K562 (cell line): ENCODE measurements around the gene PAFAH1B2. TPM values are rescaled to one million over a fixed set of nuclear protein-coding genes. Genes with fewer than 3 reads are reported as not detected.

Experiments
- HEY1 ChIP-seq: fragments of 250-450 bp; sonication (Bioruptor Pico); IDR thresholded peaks from 2 replicates; pipeline ENCODE4 v1.5.0; 2020; ENCODE audit warnings: mild to moderate bottlenecking, moderate library complexity, borderline replicate concordance
- PHTF2 ChIP-seq: fragments of 250-450 bp; sonication (Bioruptor Pico); IDR thresholded peaks from 2 replicates; pipeline ENCODE4 v1.5.0; 2021; ENCODE audit warnings: mild to moderate bottlenecking
- SMARCA5 ChIP-seq: fragments of 450-650 bp; IDR thresholded peaks from 2 replicates; pipeline ENCODE4 v1.6.1; 2016
- SRSF9 ChIP-seq: fragments of 200-400 bp; formaldehyde crosslinking; IDR thresholded peaks from 2 replicates; pipeline ENCODE4 v1.6.1; 2017; ENCODE audit warnings: low read depth, low read length, borderline replicate concordance
- TCFL5 ChIP-seq: fragments of 250-450 bp; sonication (Bioruptor Pico); conservative IDR thresholded peaks from 2 replicates; pipeline ENCODE4 v1.6.1; 2021; ENCODE audit warnings: mild to moderate bottlenecking, moderate library complexity, matching md5 sums
- ZNF77 ChIP-seq: fragments of 250-450 bp; sonication (Bioruptor Pico); IDR thresholded peaks from 2 replicates; pipeline ENCODE4 v1.5.0; 2020
- polyA plus RNA-seq, 8 experiments: library from polyadenylated mRNA; depleted of rRNA in 4 of 8; stranded (reverse) in 5 of 8; unstranded in 3 of 8; fragments of >200 nt; fragmentation: Nextera tagmentation in 2 of 8; fragmentation: Illumina TruSeq in 1 of 8; extraction: Ambion mirVana in 2 of 8; extraction: Trizol in 1 of 8; gene quantifications; 2 replicates each; pipeline versions ENCODE4 v1.2.1 to v1.2.3, GENCODE V29; 2011 to 2014; ENCODE audit warnings: inconsistent platforms in 1 of 8, missing spikeins in 1 of 8
- total RNA-seq, 7 experiments: library from RNA; depleted of rRNA in 6 of 7; stranded (reverse); fragments of >200 nt in 6 of 7; fragmentation: Illumina TruSeq in 2 of 7; extraction: Trizol in 2 of 7; gene quantifications; 2 replicates each; pipeline versions ENCODE4 v1.2.1 to v1.2.3, GENCODE V29; 2011 to 2021; ENCODE audit warnings: low replicate concordance in 1 of 7
- TF ChIP-seq, protein P1 (sequence below), 2 experiments: fragments of 150-350 bp in 1 of 2; IDR thresholded peaks; 2 replicates each; pipeline ENCODE4 v1.6.1; 2012 to 2016; ENCODE audit warnings: low read depth in 2 of 2, low read length in 2 of 2, mild to moderate bottlenecking in 1 of 2, moderate library complexity in 1 of 2
- TF ChIP-seq, protein P2 (sequence below): fragments of 250-450 bp; sonication (Bioruptor Pico); IDR thresholded peaks from 2 replicates; pipeline ENCODE4 v1.5.0; 2021; ENCODE audit warnings: mild to moderate bottlenecking, moderate library complexity

Gene PAFAH1B2
- total and polyA plus RNA-seq, 9 of the 15 experiments (the other 6 are each of a cell fraction or from before 2014, with no cell fraction given) = 27.8 to 94.7 (median 64.9) TPM

DNA sequence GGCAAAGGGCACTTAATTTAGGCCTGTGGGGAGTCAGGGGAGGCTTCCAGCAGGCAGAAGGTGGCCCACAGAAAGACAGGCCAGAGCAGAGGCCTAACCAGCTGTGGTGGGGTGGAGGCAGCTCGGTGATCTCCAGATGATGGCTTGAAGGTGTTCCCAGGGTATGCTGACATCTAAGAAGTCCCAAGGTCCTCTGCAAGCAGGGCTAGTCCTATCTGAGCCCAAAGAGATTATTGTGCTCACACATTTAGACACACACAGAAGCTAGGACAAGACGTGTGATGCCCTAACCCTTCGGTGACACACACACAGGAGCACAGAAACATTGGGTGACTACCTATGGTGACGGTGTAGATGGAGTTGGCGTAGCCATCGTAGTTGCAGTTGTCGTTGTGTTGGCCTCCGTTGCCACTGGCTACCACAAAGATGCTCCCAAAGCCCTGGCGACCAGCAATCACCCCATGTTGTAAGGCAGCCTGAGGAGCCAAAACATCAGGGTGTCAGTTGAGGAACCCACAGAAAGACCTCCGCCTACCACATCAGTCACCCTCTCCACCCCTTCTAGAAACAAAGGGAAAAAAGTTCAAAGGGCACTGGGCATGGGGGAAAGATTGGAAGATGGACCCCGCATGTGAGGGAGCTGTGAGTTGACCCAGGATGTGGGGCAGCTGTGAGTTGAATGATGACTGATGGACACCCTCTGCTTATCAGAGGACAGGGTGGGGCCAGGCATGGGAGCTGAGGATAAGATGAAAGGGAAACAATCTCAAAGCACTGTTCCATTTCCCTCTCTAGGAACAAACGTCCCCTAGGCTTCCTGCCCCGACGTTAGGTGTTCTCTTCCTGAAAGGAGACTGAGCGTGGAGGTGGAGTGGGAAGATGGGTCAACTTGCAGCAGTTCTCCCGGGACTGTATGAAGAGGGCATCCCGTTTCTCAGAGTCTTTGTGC, 79.9 kb downstream of the PAFAH1B2 start (continued):
- TF ChIP-seq, protein P1, sequence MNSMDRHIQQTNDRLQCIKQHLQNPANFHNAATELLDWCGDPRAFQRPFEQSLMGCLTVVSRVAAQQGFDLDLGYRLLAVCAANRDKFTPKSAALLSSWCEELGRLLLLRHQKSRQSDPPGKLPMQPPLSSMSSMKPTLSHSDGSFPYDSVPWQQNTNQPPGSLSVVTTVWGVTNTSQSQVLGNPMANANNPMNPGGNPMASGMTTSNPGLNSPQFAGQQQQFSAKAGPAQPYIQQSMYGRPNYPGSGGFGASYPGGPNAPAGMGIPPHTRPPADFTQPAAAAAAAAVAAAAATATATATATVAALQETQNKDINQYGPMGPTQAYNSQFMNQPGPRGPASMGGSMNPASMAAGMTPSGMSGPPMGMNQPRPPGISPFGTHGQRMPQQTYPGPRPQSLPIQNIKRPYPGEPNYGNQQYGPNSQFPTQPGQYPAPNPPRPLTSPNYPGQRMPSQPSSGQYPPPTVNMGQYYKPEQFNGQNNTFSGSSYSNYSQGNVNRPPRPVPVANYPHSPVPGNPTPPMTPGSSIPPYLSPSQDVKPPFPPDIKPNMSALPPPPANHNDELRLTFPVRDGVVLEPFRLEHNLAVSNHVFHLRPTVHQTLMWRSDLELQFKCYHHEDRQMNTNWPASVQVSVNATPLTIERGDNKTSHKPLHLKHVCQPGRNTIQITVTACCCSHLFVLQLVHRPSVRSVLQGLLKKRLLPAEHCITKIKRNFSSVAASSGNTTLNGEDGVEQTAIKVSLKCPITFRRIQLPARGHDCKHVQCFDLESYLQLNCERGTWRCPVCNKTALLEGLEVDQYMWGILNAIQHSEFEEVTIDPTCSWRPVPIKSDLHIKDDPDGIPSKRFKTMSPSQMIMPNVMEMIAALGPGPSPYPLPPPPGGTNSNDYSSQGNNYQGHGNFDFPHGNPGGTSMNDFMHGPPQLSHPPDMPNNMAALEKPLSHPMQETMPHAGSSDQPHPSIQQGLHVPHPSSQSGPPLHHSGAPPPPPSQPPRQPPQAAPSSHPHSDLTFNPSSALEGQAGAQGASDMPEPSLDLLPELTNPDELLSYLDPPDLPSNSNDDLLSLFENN (IDR thresholded peaks at IDR 0.05; ENCODE audit: low read depth in 2 of 2, low read length in 2 of 2) = peak in 1 of 2 experiments; percentile 89; a peak in 2 of 4 replicates
- TF ChIP-seq TCFL5 (no peak), PHTF2 (CRISPR knock-in tag) (no peak), HEY1 (no peak), SRSF9 (no peak), ZNF77 (CRISPR knock-in tag) (no peak), SMARCA5 (no peak)
- TF ChIP-seq, protein P2, sequence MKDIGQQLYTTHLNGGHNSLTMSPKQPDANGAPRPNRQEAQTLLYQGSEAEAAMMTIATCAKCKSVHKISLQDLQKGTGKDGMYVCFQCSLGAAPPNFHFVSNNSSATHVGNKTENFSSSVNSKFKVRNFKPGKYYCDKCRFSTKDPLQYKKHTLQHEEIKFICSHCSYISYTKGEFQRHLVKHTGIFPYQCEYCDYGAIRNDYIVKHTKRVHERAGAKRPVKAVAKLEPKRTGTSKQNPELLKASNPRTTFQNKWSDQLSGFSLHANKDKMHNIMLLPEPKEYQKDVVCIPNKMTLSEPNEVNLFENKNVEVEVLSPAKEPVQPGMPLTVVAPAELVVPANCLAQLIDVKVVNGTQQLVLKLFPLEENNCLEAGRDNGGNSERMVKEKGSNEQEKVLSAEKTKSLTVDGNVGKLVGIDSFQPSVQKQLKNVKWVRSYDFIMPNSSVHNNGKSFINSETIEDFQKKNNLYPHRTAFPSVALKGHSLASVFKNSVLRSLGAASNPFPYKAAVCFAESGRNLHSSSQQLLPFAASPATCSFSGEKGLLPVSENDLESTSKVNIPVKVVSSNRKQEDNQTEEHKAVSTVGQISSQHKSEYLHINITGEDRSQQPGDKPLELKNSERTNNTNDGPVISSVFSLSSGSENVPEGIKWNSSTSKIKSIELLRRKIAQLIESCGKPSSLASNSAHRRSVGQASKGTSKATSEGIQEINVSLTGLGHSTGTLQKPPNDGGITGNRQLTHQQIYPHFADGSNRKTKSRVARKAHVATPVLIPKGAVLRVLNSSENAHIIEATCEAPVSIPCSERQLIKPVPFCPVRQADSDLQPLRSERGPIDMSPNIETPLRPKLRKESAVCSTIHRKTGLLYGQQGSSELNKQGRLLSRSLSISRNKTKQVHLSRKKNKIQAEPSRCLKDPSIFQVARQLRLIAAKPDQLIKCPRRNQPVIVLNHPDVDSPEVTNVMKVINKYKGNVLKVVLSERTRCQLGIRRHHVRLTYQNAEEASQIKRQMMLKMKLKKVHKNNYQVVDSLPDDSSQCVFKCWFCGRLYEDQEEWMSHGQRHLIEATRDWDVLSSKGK (CRISPR knock-in tag) = no peak
